Measurements from ENCODE around the gene STEAP2.
A peak's percentile ranks its signal among the peaks of the same experiment; 100 is the strongest.

Gene STEAP2

DNA sequence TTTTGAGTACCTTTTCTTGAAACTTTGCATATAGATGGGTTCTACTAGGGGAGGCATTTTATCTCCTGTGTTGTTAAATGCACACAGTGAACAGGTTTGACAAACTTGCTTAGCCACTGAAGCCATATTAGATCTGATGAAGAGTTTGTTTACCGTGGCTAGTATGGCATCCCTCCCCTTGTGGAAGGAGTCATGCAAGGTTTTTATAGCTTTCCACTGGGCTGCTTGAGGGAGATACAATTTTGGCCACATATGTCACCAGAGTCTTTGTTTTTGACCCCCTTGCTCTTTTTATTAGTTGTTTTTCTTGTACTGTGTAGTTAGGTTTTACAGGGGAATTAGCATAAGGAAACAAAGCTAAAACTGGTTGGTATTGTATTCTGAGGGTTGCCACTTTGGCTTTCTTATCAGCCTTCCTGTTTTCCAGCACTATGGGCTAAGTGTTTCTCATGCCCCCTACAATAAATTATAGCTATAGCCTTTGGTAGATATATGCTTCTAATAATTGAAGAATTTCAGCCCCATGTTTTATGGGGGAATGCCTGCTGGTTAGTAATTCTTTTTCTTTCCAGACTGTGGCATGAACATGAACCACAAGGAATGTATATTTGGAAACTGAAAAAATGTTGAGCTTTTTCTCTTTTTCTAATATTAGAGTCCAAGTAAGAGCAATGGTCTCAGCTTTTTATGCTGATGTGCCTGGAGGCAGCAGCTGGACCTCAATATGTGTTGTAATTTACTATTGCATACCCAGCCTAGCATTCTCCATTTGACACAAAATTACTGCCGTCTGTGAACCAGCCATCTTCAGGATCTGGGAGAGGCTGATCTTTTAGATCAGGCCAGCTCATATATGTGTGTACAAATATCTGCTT lies 18.4 kb upstream of the STEAP2 start:
- no peak for DNase-seq

DNA sequence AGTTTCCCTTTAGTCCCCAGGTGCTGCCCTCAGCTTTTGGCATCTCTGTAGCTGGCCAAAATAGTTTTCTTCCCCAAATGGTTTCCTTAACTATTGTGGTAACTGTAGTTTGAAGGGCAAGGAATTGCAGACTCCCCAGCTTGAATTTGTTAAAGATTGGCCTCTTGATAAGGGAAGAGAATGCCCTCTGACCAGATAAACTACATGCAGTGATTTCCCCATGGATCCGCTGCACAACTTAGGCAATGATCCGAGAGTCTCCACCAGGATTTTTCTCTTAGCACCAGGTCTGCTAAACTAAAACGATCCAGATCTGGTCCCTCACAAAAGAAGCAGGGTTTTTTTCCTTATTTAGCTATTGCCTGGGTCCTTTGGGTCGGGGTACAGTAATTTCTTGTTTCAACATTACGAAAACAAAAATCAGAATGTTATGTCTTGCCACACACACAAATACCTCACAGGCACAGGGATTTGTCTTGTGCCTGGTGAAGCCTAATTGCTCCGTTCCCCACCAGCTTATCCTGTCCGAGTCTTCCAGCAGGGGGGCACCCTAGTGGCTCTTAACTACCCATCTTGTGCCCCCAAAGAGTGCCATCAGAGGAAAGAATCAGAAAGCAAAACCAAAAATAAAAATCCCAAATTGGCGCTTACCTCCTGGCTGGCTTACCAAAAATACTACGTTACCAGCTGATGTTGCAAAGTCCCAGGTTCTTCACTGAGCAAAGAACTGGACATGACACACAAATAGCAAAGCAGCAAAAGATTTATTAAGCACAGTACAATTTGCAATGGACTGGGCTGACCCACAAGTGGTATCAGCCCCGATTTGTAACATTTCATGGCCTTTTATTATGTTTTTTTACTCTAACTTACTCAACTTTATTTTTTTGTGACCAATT lies 16.4 kb upstream of the STEAP2 start:
- DNase-seq, result no peak

DNA sequence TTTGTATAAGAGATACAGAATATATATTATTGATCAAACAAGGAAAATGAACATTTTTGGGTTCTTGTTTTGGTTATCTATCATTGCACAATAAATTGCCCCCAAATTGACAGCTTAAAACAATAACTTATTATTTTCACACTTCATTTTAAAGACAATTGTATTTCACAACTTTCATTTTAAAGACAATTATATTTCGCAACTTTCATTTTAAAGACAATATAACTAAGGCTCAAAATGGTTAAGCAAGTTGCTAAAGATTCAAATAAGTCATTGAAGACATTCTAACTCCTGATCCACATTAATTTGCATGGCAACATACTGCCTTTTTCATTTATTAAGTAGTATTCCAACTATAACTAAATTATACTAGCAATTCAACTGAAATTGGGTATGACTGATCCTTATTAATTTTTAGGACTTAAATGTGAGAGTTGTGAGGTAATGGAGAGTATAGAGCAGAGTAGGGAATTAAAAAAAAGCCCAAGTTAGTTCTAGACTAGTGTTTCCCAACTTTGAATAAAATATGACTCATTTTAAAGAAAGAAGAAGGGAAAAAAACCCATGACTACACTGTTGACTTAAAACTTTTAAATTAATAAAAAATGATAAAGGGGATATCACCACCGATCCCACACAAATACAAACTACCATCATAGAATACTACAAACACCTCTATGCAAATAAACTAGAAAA lies 9.9 kb upstream of the STEAP2 start:
- DNase-seq, result no peak

DNA sequence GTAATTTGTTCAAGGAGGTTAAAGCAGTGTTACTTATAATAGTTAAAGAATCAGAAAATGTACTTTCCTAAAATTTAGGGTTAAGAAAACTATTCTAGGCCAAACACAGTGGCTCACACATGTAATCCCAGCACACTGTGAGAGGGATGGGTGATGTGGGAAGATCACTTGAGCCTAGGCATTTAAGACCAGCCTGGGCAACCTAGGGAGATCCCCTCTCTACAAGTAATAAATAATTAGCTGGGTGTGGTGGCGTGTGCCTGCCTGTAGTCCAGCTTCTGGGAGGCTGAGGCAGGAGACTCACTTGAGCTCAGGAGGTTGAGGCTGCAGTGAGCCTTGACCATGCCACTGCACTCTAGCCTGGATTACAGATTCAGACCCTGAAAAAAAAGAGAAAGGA lies 3.6 kb upstream of the STEAP2 start:
- no peak for DNase-seq

DNA sequence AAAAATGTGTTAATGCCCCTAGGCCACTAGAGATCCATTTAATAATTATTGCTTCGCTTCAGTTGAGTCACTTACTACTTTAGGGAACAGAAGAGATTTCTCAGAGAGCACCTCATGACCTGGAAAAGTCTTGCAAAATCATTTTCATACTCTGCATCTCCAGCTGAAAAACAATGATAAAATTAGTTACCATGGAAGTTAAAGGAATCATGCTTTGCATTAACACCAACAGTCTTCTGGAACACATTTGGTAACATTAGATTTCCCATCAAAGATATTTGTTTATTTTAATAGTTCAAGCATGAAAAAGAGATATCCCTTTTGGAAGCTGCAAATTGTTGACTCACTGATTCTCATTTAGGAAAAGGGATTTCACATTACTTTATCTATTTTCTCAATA lies 1.8 kb upstream of the STEAP2 start:
- DNase-seq, result no peak

DNA sequence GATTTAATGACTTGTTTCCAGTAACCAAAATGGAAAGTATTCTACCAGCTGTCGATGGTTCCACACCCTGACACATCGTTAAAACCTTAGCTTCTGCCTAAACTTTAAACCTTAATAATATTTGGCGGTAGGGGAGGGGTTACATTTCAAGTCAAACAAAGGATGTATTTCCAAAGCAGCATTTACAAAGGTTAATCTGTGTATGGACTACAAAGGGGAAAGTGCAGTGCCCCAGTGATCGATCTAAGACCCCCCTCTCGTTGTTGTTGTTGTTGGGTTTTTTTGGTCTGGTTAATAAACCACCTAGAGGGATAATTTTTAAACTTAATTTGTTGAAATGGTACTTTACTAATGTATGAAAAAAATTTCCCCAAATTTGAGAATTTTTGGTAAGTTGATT lies 1.1 kb upstream of the STEAP2 start:
- DNase-seq, result no peak

DNA sequence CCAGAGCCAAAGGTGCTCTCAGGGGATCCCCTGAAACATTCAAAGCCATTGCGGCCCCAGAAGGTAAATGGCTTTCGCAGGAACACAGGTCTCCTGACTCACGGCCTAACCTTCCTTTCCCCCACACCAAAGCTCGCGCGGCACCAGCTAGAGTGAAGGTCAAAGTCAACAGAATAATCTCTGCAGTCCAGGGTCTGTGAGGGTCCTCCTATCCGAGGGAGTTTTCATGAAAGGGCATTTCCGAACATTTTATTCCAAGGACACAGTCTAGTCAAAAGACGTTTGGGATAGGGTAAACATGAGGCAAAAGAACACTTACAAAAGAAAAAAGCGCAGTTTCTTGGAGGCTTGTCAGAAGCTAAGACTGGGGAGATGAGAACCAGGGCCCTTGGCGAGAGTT lies 559 bp upstream of the STEAP2 start:
- peak in 8 of 51 donors; percentile 3 to 77 (median 8) for DNase-seq

DNA sequence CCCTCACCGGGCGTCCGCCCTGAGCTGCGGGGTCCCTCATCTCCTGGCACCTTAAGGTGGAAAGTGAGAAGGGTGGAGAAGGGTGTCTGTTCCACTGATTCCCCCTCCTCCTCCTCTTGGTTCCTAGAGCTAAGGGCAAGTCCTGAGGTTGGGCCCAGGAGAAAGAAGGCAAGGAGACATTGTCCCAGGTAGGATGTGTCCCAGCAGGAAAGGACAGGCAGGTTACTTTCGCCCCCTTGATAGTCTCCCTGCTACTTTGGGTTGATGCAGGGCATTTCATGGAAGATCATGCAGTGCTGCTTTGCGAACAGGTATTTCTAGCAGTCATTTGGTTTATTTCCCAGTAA lies 582 bp downstream of the STEAP2 start:
- DNase-seq, result peak in 3 of 51 donors; percentile 17 to 73 (median 43)

DNA sequence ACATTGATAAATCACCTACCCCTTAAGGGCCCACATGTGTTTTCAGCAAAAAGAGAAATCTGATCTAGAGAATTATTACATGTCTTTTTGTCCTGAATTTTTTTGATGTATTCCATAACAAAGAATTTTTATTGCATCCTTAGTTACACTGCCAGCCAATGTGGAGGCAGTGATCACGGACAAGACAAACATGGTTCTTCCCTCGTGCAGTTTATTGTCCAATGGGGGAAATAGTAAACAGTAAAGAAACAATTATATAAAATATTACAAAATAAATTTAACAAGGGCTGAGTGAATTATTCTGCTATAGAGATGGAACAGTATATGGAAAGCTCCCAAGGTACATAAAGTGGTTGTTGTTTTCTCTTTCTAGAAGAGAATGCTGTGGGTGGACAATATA lies 2.0 kb downstream of the STEAP2 start:
- DNase-seq, result no peak

DNA sequence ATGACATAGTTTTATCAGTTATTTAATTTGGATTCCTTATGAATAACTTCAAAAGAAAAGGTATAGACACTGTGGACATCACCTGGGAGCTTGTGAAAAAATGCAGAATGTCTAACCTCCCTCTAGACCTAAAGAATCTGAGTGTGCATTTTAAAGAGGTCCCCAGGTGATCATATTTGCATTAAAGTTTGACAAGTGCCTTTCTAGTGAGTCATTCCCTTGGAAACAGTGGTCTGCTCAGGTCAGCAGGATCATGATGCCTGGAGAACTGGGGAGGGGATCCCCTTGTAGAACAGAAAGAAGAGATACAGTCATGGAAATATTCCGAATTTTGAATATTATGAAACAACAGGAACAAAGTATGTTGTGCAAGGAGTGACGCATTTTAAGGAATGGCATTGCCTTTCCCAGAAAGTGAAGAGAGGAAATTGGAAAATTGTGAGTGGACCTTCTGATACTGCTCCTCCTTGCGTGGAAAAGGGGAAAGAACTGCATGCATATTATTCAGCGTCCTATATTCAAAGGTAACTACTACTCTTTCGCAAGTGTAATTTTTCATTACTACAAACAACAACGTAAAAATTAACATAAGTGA lies 4.6 kb downstream of the STEAP2 start:
- DNase-seq, result no peak

DNA sequence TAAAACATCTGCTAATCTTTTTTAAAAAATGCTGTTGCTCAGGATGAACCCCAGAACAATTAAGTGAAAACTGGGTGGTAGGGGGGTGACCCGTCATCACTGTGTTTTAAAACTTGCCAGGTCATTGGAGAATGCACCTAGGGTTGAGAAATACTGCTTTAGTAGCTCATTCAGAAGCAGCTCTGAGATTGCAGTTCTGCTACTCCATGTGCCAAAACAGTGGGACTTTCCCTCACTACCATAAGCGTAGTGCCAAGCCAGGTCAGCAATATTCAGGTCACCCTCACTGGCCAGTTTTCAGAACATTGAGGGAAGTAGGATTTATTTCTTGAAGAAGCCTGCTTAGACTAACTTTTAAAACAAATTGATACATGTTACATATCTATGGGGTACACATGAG lies 5.2 kb downstream of the STEAP2 start:
- DNase-seq, result no peak

DNA sequence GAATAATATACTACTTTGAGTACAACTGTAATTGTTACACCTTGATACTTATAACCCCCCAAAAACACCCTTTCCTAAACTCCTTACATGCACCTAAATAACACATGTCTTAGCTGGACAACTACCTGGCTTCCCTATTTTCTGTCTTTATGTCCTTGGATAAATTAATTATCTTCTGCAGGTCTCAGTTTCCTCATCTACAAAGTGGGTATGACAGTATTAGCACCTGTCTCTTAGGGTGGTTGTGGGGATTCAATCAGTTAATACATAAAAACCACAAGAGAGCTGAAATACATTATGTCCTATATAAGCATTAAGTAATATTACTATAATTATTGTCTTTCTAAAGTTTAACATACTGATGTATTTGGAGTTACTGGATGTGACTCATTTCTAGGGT lies 10.8 kb downstream of the STEAP2 start:
- no peak for DNase-seq

DNA sequence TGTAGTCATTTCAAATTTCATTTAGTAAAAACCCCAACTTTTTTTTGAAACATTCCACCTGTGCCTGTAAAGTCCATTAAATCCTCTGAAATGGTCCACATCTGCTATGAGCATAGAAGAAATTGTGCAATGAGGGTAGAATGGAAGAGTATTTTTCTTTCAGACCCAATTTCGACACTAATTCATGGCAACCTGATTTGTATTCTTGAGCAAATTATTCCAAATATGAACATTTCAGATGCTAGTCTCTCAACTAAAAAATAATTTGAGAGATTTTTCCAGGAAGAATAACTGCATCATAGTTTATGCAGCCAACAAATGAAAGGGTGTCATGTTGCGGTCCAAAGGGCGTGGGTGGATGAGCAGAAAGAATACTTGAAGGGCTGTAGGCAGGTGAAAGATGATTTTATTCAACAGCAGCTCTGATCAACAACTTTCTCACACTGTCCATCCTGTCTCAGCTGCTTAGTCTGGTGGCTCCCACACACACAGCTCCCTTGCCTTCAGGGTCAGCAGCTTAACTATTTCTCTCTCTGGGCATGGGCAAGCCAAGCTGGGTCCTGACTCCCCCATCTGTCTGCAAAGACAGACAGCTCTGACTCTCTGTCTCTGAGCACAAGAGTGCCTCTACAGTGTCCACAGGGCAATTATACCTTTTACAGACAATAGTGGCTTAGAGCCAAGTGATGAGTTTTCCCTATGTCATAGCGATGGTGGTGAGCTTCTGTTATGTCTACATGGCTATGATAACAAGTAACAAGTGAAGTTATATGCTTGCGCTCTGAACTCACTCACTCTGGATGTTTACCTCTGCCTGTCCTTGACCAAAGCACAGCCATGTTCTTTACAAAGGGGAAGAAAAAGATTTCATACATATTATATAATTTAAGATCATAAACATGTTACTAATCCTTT lies 11.5 kb downstream of the STEAP2 start:
- DNase-seq, result no peak

DNA sequence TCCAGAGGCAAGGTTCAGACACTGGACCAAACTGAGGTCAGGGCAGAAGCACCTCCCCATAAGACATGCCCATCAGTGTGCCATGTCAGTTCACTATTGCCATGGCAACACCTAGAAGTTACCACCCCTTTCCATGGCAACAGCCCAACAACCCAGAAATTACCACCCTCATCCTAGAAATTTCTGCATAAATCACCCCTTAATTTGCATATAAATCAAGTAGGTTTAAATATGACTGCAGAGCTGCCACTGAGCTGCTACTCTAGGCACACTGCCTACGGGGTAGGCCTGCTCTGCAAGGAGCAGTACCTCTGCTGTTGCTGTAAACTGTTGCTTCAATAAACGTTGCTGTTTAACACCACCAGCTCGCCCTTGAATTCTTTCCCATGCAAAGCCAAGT lies 12.7 kb downstream of the STEAP2 start:
- peak in 1 of 51 donors; percentile 28 for DNase-seq

DNA sequence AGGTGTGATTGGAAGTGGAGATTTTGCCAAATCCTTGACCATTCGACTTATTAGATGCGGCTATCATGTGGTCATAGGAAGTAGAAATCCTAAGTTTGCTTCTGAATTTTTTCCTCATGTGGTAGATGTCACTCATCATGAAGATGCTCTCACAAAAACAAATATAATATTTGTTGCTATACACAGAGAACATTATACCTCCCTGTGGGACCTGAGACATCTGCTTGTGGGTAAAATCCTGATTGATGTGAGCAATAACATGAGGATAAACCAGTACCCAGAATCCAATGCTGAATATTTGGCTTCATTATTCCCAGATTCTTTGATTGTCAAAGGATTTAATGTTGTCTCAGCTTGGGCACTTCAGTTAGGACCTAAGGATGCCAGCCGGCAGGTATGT lies 13.6 kb downstream of the STEAP2 start:
- no peak for DNase-seq

DNA sequence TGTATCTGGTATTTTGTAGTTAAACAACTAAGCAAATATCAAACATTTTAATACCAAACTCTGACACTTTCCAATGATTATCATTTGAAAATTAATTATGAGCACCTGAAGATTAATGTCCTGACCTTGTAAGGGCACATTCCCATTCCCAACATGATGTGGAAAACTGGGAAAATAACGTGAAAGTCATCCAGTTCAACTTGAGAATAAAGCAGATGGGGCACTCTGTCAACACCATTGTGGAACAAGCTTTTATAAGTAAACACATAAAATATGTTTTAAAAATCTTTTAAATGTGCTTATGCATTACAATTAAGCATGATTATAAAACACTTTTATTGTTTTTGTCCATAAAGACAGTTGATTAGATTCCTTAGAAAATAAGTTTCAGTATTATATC lies 14.1 kb downstream of the STEAP2 start:
- DNase-seq, result no peak

DNA sequence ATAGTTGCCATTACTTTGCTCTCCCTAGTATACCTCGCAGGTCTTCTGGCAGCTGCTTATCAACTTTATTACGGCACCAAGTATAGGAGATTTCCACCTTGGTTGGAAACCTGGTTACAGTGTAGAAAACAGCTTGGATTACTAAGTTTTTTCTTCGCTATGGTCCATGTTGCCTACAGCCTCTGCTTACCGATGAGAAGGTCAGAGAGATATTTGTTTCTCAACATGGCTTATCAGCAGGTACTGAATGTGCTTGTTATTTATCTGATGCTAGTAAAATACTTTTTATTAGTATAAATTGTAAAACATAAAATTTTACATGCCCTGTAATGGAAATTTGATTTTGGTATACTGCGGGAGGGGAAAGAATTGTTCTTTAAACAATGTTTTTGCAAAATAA lies 15.7 kb downstream of the STEAP2 start:
- DNase-seq, result no peak

DNA sequence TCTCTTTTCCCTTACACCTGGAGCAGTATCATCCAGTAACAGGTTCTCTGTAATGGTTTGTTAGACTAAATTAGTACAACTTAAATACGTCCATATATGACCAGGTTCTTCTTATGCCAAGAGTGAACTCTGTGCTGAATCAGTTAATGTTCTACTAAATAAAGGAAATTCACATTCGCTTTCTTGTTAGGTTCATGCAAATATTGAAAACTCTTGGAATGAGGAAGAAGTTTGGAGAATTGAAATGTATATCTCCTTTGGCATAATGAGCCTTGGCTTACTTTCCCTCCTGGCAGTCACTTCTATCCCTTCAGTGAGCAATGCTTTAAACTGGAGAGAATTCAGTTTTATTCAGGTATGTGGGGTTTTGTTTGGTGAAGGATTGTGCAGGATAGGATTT lies 18.1 kb downstream of the STEAP2 start:
- DNase-seq, result no peak

DNA sequence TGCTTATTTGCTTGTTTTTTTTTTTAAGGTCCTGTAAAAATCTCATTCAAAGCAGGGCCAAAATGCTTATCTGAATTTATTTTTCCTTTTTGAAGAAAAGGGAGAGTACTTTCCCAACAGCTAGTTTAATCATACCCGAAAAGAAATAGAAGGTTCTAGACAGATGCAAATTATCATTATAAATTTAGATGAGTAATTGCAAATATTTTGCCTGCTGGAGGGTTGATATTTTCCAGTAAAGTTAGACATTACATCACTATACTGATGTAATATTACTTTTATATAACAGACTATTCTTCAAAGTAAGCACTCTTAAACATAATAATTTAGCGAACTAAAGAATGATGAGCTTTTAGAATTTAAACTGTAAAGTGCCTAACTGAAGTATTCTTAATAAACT lies 19.3 kb downstream of the STEAP2 start:
- DNase-seq, result no peak

DNA sequence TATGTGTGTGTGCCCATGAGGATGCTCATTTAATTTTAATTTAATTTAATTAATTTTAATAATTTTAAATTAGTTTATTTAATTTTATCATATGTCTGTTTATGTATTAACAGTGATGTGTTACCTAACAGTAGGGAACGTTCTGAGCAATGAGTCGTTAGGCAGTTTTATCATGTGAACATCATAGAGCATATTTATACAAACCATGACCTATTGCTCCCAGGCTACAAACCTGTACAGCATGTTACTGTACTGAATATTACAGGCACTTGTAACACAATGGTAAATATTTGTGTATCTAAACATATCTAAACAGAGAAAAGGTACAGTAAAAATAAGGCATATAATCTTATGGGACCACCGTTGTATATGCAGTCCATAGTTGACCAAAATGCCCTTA lies 19.8 kb downstream of the STEAP2 start:
- no peak for DNase-seq

DNA sequence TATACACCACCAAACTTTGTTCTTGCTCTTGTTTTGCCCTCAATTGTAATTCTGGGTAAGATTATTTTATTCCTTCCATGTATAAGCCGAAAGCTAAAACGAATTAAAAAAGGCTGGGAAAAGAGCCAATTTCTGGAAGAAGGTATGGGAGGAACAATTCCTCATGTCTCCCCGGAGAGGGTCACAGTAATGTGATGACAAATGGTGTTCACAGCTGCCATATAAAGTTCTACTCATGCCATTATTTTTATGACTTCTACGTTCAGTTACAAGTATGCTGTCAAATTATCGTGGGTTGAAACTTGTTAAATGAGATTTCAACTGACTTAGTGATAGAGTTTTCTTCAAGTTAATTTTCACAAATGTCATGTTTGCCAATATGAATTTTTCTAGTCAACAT lies 20.9 kb downstream of the STEAP2 start:
- DNase-seq, result no peak
